Subcutaneous adipose tissue (tissue), 4 donors: ENCODE results near the gene RNF217. TPM values are rescaled to one million over a fixed set of nuclear protein-coding genes. Genes with fewer than 3 reads are reported as not detected.

ENCODE experiments used
- CTCF ChIP-seq: fragments of 450-650 bp; IDR thresholded peaks from one replicate; pipeline ENCODE4 v1.5.1; 2016; ENCODE audit warnings: low read depth, mild to moderate bottlenecking, control low read depth, antibody characterized with exemption, moderate library complexity
- total RNA-seq, 4 donors: library from RNA; depleted of rRNA; stranded (reverse); fragments of >200 nt; gene quantifications; one replicate each; pipeline ENCODE4 v1.1.0, GENCODE V29; 2016

Gene RNF217
- total RNA-seq, 4 donors from 2014 or later = 41.8 to 69.5 (median 47.2) TPM

GRCh38 chr6:125098253-125098652 lies 136.0 kb downstream of the RNF217 start:
- no peak for TF ChIP-seq CTCF

GRCh38 chr6:125099211-125100073 lies 137.2 kb downstream of the RNF217 start:
- no peak for TF ChIP-seq CTCF

- no peak for TF ChIP-seq CTCF
Measured at GRCh38 chr6:125100074-125100652, 137.9 kb downstream of the RNF217 start.

- no peak for TF ChIP-seq CTCF
Measured at GRCh38 chr6:125101128-125101527, 138.9 kb downstream of the RNF217 start.

- TF ChIP-seq CTCF = no peak
Measured at GRCh38 chr6:125101631-125102030, 139.4 kb downstream of the RNF217 start.

GRCh38 chr6:125102411-125102810 lies 140.2 kb downstream of the RNF217 start:
- TF ChIP-seq CTCF = no peak

- no peak for TF ChIP-seq CTCF
Measured at GRCh38 chr6:125102891-125103290, 140.7 kb downstream of the RNF217 start.
